Keratinocyte (primary cell): ENCODE results near the gene ARHGAP10. TPM values are rescaled to one million over a fixed set of nuclear protein-coding genes. Genes with fewer than 3 reads are reported as not detected.

Source experiments
- DNase-seq: peaks from one replicate; pipeline ENCODE4 v3.0.0-alpha.2; 2011; ENCODE audit warnings: low read depth, missing footprints, low spot score
- FAIRE-seq: peaks from 2 replicates; lab custom pipeline; 2011; peaks lifted over from hg19 to GRCh38; lab: Jason Lieb, UNC
- H2AFZ ChIP-seq: 2 replicates; pipeline ENCODE4 v1.6.0; 2012; ENCODE audit warnings: low read length, control low read depth, inconsistent platforms; ENCODE audit not compliant: control insufficient read depth
- H3K27ac ChIP-seq: 2 replicates; pipeline ENCODE4 v1.5.1; 2011; ENCODE audit warnings: low read length; ENCODE audit not compliant: control insufficient read depth, insufficient read depth
- H3K27me3 ChIP-seq: 3 replicates; pipeline ENCODE4 v1.6.0; 2011; ENCODE audit warnings: low read length; ENCODE audit not compliant: control insufficient read depth, insufficient read depth; ENCODE audit errors: extremely low read depth
- H3K36me3 ChIP-seq, 2 experiments: 2 replicates in 1 of 2; 3 replicates in 1 of 2; pipeline ENCODE4 v1.5.1; 2011; ENCODE audit warnings: low read length in 2 of 2, mild to moderate bottlenecking in 1 of 2; ENCODE audit not compliant: control insufficient read depth in 2 of 2, insufficient read depth in 2 of 2; ENCODE audit errors: extremely low read depth in 1 of 2
- H3K4me1 ChIP-seq: 3 replicates; pipeline ENCODE4 v1.5.1; 2011; ENCODE audit warnings: low read length; ENCODE audit not compliant: control insufficient read depth, insufficient read depth; ENCODE audit errors: extremely low read depth
- H3K4me2 ChIP-seq: 3 replicates; pipeline ENCODE4 v1.6.0; 2011; ENCODE audit warnings: low read depth, low read length; ENCODE audit not compliant: control insufficient read depth, insufficient read depth; ENCODE audit errors: extremely low read depth
- H3K4me3 ChIP-seq, 3 experiments: fragments of 200-600 bp in 1 of 3; sonication (generic) in 1 of 3; 2 replicates in 2 of 3; 3 replicates in 1 of 3; pipeline ENCODE4 v1.5.1; 2011 to 2016; ENCODE audit warnings: low read length in 3 of 3, mild to moderate bottlenecking in 3 of 3, control low read depth in 2 of 3, inconsistent platforms in 1 of 3, low read depth in 1 of 3, mixed read lengths in 1 of 3, mixed run types in 1 of 3, moderate library complexity in 1 of 3; ENCODE audit not compliant: control insufficient read depth in 2 of 3, insufficient read depth in 2 of 3; ENCODE audit errors: extremely low read depth in 1 of 3
- H3K79me2 ChIP-seq: 2 replicates; pipeline ENCODE4 v1.6.0; 2012; ENCODE audit warnings: low read length; ENCODE audit not compliant: control insufficient read depth, insufficient read depth
- H3K9ac ChIP-seq: 3 replicates; pipeline ENCODE4 v1.6.0; 2011; ENCODE audit warnings: low read length; ENCODE audit not compliant: control insufficient read depth, insufficient read depth; ENCODE audit errors: extremely low read depth
- H3K9me1 ChIP-seq: 3 replicates; pipeline ENCODE4 v1.6.0; 2011; ENCODE audit warnings: low read length; ENCODE audit not compliant: control insufficient read depth, insufficient read depth; ENCODE audit errors: extremely low read depth
- H3K9me3 ChIP-seq: 2 replicates; pipeline ENCODE4 v1.5.1; 2012; ENCODE audit warnings: low read depth, low read length; ENCODE audit not compliant: control insufficient read depth
- H4K20me1 ChIP-seq: 3 replicates; pipeline ENCODE4 v1.6.0; 2011; ENCODE audit warnings: low read length; ENCODE audit not compliant: control insufficient read depth, insufficient read depth; ENCODE audit errors: extremely low read depth
- CTCF ChIP-seq, 3 experiments: IDR thresholded peaks in 1 of 3; conservative IDR thresholded peaks in 1 of 3; optimal IDR thresholded peaks in 1 of 3; 2 replicates in 2 of 3; 3 replicates in 1 of 3; pipeline versions ENCODE3 to v1.5.1; 2011; ENCODE audit warnings: low read length in 3 of 3, mild to moderate bottlenecking in 3 of 3, moderate library complexity in 2 of 3, control low read depth in 1 of 3, inconsistent platforms in 1 of 3; ENCODE audit not compliant: insufficient read depth in 2 of 3; ENCODE audit errors: extremely low read depth in 1 of 3
- EZH2 ChIP-seq: IDR thresholded peaks from one replicate; pipeline ENCODE4 v1.6.1; 2012; ENCODE audit warnings: inconsistent platforms, mild to moderate bottlenecking, low read length, moderate library complexity
- dilution Hi-C: fragments of 300-500 bp; cut with MboI; formaldehyde crosslinking; loops from one replicate; pipeline ENCODE4 v1.7.0; 2020; ENCODE audit warnings: low sequenced_read_pairs; ENCODE audit not compliant: extremely low pct_ligation_motif_present
- polyA plus RNA-seq, 5 experiments: library from polyadenylated mRNA; depleted of rRNA in 3 of 5; stranded (reverse) in 3 of 5; stranded (forward) in 1 of 5; unstranded in 1 of 5; fragments of >200 nt; gene quantifications; 1 replicate in 1 of 5; 2 replicates in 3 of 5; 3 replicates in 1 of 5; pipeline versions ENCODE4 v1.2.1 to v1.2.3, GENCODE V29; 2011 to 2012; ENCODE audit warnings: missing spikeins in 2 of 5, low read depth in 1 of 5, low replicate concordance in 1 of 5

Gene ARHGAP10
- polyA plus RNA-seq, 1 donor (not counting 4 experiments of a cell fraction or from before 2014, with no cell fraction given): 18.7 TPM

GRCh38 chr4:148060264-148061140, 328.6 kb downstream of the ARHGAP10 start:
- no peak for DNase-seq

GRCh38 chr4:148061141-148061481, 329.2 kb downstream of the ARHGAP10 start:
- Histone ChIP-seq H3K27me3 (no peaks in the 10 kb centered on the region), H3K9ac (peak overlapping the region; percentile 4), H3K9me3 (no peaks in the 10 kb centered on the region), H2AFZ (no peak overlapping the region), H4K20me1 (no peaks in the 10 kb centered on the region), H3K4me1 (peaks cover 37% of the 10 kb centered on the region), H3K9me1 (no peaks in the 10 kb centered on the region), H3K36me3 (peaks cover 3 to 6% of the 10 kb centered on the region in 2 experiments), H3K79me2 (no peaks in the 10 kb centered on the region), H3K4me3 (peak overlapping the region in 2 of 3 experiments; percentile 19 to 40), H3K27ac (peak overlapping the region; percentile 57), H3K4me2 (peak overlapping the region; percentile 74)
- dilution Hi-C loops: no loop called here
- FAIRE-seq (peak; percentile 73), DNase-seq (no peak)
- no peak for TF ChIP-seq EZH2
- TF ChIP-seq CTCF (optimal IDR thresholded peaks at IDR 0.05 in 1 of 3, IDR thresholded peaks at IDR 0.05 in 1 of 3, conservative IDR thresholded peaks at IDR 0.05 in 1 of 3; ENCODE audit: extremely low read depth in 1 of 3, insufficient read depth in 2 of 3, low read length in 3 of 3): no peak

More at GRCh38 chr4:148060264-148061140, 328.6 kb downstream of the ARHGAP10 start:
- H3K4me2 ChIP-seq: peak overlapping the region; percentile 74
- H3K4me1 ChIP-seq: peaks cover 37% of the 10 kb centered on the region
- TF ChIP-seq EZH2: no peak
- TF ChIP-seq CTCF (optimal IDR thresholded peaks at IDR 0.05 in 1 of 3, IDR thresholded peaks at IDR 0.05 in 1 of 3, conservative IDR thresholded peaks at IDR 0.05 in 1 of 3; ENCODE audit: extremely low read depth in 1 of 3, insufficient read depth in 2 of 3, low read length in 3 of 3): no peak
- H3K36me3 ChIP-seq: peaks cover 3 to 6% of the 10 kb centered on the region in 2 experiments
- no peaks in the 10 kb centered on the region for H3K79me2 ChIP-seq
- H3K27ac ChIP-seq: peak overlapping the region; percentile 57
- dilution Hi-C loops: no loop called here
- peak overlapping the region in 2 of 3 experiments; percentile 19 to 40 for H3K4me3 ChIP-seq
- no peak overlapping the region for H2AFZ ChIP-seq
- FAIRE-seq: peak; percentile 74
- H3K9me3 ChIP-seq: no peaks in the 10 kb centered on the region
- H4K20me1 ChIP-seq: no peaks in the 10 kb centered on the region
- peak overlapping the region; percentile 4 for H3K9ac ChIP-seq
- no peaks in the 10 kb centered on the region for H3K9me1 ChIP-seq
- no peaks in the 10 kb centered on the region for H3K27me3 ChIP-seq
